ENCODE results near the gene PELI1. TPM values are rescaled to one million over a fixed set of nuclear protein-coding genes. Genes with fewer than 3 reads are reported as not detected.

Gene PELI1
- total RNA-seq, 4 donors from 2014 or later = 38.4 to 57.0 (median 46.0) TPM

DNA sequence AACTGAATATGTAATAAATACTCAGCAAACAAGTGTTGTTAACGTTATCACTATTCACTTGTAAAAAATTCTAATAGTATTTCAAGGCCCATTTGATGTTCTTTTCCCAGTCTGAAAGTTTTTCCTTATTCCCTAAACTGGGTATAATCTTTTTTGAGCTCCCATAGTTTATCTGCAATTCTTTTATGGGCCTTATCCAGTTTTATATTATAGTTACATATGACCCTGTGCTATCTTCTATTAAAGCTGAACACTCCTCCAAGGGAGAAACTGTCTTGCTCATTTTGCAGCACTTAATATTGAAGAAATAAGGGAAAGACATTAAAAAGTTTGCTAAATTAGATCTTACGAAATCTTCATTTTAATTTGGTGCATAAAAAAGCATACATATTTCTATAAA is 13.9 kb downstream of the PELI1 start:
- no peak for DNase-seq (ENCODE audit: low spot score in 2 of 2)
- 88 to 92% methylated on average over 2 of the region's 2 CpGs for WGBS, 2 donors
- no peak overlapping the region for H3K4me3 ChIP-seq (ENCODE audit: low read depth, poor library complexity, severe bottlenecking)
- TF ChIP-seq, protein P1, sequence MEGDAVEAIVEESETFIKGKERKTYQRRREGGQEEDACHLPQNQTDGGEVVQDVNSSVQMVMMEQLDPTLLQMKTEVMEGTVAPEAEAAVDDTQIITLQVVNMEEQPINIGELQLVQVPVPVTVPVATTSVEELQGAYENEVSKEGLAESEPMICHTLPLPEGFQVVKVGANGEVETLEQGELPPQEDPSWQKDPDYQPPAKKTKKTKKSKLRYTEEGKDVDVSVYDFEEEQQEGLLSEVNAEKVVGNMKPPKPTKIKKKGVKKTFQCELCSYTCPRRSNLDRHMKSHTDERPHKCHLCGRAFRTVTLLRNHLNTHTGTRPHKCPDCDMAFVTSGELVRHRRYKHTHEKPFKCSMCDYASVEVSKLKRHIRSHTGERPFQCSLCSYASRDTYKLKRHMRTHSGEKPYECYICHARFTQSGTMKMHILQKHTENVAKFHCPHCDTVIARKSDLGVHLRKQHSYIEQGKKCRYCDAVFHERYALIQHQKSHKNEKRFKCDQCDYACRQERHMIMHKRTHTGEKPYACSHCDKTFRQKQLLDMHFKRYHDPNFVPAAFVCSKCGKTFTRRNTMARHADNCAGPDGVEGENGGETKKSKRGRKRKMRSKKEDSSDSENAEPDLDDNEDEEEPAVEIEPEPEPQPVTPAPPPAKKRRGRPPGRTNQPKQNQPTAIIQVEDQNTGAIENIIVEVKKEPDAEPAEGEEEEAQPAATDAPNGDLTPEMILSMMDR (IDR thresholded peaks at IDR 0.05) = no peak
- TF ChIP-seq POLR2A (IDR thresholded peaks at IDR 0.05) = no peak
- intact Hi-C loops (cut with DNase I; ENCODE audit: low total_unique reads) = no loop called here

GRCh38 chr2:64128943-64129391 is 15.3 kb downstream of the PELI1 start:
- no peak for DNase-seq (ENCODE audit: low spot score in 2 of 2)
- H3K4me3 ChIP-seq (ENCODE audit: low read depth, poor library complexity, severe bottlenecking) = no peak overlapping the region
- intact Hi-C loops (cut with DNase I; ENCODE audit: low total_unique reads) = loop anchor here (5.0 kb wide), 1 partner anchor 992 kb away; no protein-coding TSS in a partner anchor
- TF ChIP-seq, protein P1 (IDR thresholded peaks at IDR 0.05) = no peak
- no peak for TF ChIP-seq POLR2A (IDR thresholded peaks at IDR 0.05)

- no peak for TF ChIP-seq POLR2A (IDR thresholded peaks at IDR 0.05)
- TF ChIP-seq, protein P1 (IDR thresholded peaks at IDR 0.05) = no peak
- H3K4me3 ChIP-seq (ENCODE audit: low read depth, poor library complexity, severe bottlenecking) = no peak overlapping the region
- 94 to 96% methylated on average over 1 of the region's 1 CpG for WGBS, 2 donors
- no peak for DNase-seq (ENCODE audit: low spot score in 2 of 2)
- intact Hi-C loops (cut with DNase I; ENCODE audit: low total_unique reads) = loop anchor here (5.0 kb wide), 1 partner anchor 991 kb away; no protein-coding TSS in a partner anchor
Observed at GRCh38 chr2:64128406-64128805, 15.8 kb downstream of the PELI1 start.

- TF ChIP-seq POLR2A (IDR thresholded peaks at IDR 0.05) = no peak
- TF ChIP-seq, protein P1 (IDR thresholded peaks at IDR 0.05) = no peak
- DNase-seq (ENCODE audit: low spot score in 2 of 2) = no peak
- 96 to 97% methylated on average over 2 of the region's 2 CpGs for WGBS, 2 donors
- H3K4me3 ChIP-seq (ENCODE audit: low read depth, poor library complexity, severe bottlenecking) = no peak overlapping the region
- intact Hi-C loops (cut with DNase I; ENCODE audit: low total_unique reads) = loop anchor here (5.0 kb wide), 1 partner anchor 990 kb away; no protein-coding TSS in a partner anchor
Observed at GRCh38 chr2:64127119-64127518, 17.1 kb downstream of the PELI1 start.

- TF ChIP-seq, protein P1 (IDR thresholded peaks at IDR 0.05) = no peak
- no peak for TF ChIP-seq POLR2A (IDR thresholded peaks at IDR 0.05)
- WGBS, 2 donors = 82 to 83% methylated on average over 3 of the region's 3 CpGs
- no peak for DNase-seq (ENCODE audit: low spot score in 2 of 2)
- no peak overlapping the region for H3K4me3 ChIP-seq (ENCODE audit: low read depth, poor library complexity, severe bottlenecking)
- intact Hi-C loops (cut with DNase I; ENCODE audit: low total_unique reads) = loop anchor here (5.0 kb wide), 1 partner anchor 989 kb away; no protein-coding TSS in a partner anchor
Observed at GRCh38 chr2:64126601-64127000, 17.6 kb downstream of the PELI1 start.

DNA sequence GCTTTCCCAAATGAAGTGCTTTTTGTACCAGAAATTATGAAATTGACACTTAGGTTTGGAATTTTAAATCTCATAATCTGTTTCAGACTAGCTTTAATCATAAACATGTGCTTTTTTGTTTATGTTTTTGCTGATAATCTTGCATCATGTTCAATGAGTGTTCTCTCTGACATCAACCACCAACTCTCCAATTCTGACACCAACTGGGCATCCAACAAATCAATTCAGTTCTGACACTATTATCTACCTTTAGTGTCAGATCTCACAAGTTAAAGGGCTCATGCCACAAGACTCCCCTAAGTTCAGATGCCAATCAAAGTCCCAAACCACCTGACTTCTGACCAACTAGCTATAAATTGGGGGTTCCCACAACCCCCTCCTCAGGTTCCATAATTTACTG is 19.6 kb downstream of the PELI1 start:
- intact Hi-C loops (cut with DNase I; ENCODE audit: low total_unique reads) = no loop called here
- TF ChIP-seq POLR2A (IDR thresholded peaks at IDR 0.05) = no peak
- TF ChIP-seq, protein P1 (IDR thresholded peaks at IDR 0.05) = no peak

More for the DNA sequence above, 19.6 kb downstream of the PELI1 start:
- no peak for DNase-seq (ENCODE audit: low spot score in 2 of 2)
- H3K4me3 ChIP-seq (ENCODE audit: low read depth, poor library complexity, severe bottlenecking) = no peak overlapping the region
